HG03342 (cell line): ENCODE data around the gene BLOC1S3.

ENCODE experiments used
- ATAC-seq: cut with Tn5 transposase; IDR thresholded peaks from one replicate; pipeline ENCODE4 v1.9.1; 2021; ENCODE audit warnings: mild to moderate bottlenecking, moderate library complexity; ENCODE audit not compliant: unreplicated experiment

Gene BLOC1S3

DNA sequence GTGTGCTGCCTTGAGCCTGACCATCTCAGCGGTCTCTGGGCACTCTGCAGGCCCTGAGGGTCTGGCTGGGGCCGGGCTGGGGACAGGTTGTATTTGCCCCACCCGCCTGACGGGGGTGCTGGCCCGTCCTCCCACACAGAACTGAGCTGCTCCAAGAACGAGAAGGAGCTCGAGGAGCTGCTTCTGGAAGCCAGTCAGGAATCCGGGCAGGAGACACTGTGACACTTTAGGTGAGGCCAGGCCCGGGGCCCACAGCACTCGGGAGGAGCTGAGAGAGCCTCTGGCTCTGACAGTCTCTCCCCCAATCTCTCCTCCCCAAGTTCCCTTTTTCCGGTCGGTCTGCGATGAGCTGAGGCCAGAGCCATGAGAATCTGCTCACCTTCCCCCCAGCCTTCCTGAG lies 32.3 kb upstream of the BLOC1S3 start:
- no peak for ATAC-seq

DNA sequence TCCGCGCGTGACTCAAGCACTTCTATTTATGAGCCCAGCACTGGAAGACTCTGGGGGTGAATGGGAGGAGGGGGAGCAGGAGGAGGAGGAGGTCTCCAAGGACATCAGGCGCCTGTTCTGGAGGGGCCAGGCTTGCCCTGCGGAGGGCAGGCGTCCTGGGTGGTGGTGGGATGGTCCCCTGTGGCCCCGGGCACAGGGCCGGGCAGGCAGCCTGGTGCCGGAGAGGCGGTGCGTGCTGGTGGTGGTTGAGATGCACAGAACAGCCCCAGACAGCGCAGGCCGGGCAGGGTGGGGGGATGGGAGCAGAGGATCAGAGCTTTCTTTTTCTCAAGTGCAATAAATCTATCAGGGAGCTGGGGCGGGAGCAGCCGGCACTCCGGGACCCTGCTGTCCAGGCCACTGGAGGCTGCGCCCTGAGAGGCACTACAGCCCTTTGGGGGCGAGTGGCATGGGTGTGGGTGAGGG lies 31.8 kb upstream of the BLOC1S3 start:
- no peak for ATAC-seq

DNA sequence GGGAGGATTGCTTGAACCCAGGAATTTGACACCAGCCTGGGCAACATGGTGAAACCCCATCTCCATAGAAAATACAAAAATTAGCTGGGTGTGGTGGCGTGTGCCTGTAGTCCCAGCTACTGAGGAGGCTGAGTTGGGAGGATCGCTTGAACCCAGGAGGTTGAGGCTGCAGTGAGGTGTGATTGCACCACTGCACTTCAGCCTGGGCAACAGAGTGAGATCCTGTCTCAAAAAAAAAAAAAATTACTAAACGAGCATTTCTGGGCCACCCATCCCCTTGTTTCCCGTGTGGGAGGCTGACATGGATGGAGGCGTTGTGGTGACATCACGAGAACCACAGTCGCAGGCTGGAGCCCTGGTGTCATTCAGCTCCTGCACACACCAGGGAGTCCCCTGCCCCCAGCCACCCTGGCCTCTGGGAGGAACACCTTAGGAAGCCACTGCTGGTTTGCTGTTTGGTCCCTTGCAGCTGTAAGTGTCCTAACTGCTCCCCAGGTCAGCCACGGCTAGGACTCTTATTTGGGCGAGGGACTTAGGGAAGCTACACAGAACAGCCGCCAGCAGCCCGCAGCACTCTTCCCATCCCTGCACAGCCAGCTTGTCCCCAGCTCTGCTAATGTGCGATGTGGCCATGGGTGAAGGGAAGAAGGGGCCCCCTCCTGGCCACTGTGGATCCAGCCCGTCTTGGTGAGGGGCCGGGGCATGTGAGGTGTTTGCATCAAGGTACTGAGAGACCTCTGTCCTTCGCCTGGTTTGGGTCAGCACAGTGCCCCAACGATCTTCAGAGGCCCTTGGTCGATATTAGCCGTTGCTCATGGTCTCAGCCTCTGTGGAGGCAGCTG lies 30.5 kb upstream of the BLOC1S3 start:
- no peak for ATAC-seq

GRCh38 chr19:45149129-45149528 lies 29.5 kb upstream of the BLOC1S3 start:
- no peak for ATAC-seq

- ATAC-seq, result no peak
These were observed 28.4 kb upstream of the BLOC1S3 start for GRCh38 chr19:45150180-45150579.

DNA sequence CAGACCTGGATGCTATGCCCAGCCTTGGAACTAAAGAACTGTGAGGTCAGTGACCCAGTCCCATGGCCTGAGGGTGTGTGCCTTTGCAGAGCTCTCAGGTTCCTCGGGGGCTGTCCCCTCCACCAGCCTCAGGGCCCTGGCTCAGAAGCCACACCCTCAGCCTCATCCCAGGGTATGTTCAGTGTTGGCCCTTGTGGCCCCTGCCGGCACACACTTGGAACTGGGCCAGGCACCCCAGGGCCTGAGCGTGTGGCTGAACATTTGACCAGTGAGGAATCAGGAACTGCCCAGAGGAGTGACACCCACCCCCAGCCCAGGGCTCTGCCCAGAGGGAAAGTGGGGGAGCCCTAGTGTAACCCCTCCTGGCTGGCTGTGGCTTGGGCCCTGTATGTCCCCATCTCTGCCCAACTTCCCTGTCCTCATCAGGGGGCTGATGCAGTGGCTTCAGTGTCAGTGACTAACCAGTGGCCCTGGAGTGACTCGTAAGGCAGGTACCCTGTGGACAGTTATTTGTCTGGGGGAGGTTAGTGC lies 27.8 kb upstream of the BLOC1S3 start:
- ATAC-seq, result no peak

DNA sequence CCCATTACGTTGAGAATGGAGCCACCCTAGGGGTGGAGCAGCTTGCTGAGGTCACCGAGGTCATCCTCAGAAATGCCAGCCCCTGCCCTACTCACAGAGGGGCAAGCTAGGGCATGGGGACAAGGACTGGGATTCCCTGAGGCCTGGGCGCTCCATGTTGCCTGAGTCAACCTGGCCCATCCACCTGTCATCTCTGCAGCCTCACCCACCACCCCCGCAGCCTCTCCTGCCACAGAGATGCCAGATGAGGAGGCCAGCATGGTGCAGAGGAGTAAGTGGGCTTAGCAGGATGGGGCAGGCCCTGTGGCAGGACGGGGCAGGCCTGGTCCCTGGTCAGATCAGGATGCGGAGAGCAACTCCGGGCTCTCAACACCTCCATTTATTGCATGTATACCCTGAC lies 27.3 kb upstream of the BLOC1S3 start:
- ATAC-seq, result no peak

DNA sequence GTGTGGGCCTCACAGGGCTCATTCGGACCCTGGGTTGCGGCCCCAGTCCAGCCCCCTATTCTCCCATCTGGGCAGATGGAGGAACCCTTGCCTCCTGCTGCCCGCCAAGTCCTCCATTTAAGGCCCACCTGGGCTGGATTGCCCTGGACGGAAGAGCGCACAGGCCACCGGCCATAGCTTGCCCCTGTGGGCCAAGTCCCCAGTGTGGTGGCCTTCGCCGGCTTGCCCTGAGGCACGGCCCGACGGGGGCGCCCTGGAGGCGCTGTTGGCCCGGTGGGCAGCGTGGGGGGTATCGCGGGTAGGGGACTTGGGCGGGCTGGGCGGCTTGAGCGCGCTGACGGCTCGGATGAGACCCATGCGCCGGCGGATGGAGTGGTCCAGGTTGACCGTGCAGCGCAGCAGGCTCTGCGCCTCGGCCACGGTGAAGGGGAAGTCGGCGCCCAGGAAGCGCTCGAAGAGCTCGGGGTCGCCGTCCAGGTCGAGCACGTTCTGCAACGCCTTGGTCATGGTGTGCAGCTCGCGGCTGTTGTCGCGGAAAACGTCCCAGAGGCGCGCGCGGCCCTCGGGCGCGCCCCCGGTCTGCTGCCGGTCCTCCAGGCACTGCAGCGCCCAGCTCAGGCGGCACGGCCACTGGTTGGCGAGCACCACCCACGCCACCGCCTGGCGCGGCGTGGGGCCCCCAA lies 26.6 kb upstream of the BLOC1S3 start:
- no peak for ATAC-seq

DNA sequence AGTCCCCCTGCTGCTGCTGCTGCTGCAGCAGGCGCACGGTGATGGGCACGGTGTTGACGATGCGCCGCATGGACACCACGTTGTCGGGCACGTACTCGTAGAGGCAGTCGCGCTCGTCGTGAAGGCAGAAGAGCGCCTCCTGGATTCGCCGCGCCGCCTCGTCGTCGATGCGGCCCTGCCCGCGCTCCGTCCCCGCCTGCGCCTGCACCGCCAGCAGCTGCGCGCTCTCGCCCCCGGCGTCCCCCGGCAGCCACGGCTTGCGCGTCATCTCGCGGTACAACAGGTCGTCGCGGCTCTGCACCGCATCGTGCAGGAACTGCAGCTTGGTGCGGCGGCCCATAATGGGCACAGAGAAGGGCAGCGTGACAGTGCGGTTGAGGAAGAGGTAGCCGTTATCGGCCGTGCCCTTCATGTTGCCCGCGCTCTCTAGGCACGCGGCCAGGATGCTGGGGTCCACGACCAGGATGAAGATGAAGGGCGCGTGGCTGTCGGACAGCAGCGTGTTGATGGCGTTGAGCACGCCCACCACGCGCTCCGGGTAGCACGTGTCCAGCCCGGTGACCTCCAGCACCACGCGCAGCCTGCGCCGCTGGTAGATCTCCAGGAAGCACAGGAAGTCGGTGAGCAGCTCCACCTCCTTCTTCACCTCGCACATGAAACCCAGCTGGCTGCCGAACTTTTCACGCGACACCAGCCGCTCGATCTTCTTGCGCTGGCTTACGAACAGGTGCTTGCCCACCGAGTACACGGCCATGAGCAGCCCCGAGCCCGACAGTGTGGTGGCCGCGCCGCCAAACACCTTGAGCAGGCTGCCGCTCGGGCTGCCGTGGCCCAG lies 25.9 kb upstream of the BLOC1S3 start:
- ATAC-seq, result no peak

- no peak for ATAC-seq
These were observed 25.1 kb upstream of the BLOC1S3 start for GRCh38 chr19:45153339-45154063.

GRCh38 chr19:45154064-45154827 lies 24.3 kb upstream of the BLOC1S3 start:
- no peak for ATAC-seq

GRCh38 chr19:45156011-45156630 lies 22.5 kb upstream of the BLOC1S3 start:
- no peak for ATAC-seq

DNA sequence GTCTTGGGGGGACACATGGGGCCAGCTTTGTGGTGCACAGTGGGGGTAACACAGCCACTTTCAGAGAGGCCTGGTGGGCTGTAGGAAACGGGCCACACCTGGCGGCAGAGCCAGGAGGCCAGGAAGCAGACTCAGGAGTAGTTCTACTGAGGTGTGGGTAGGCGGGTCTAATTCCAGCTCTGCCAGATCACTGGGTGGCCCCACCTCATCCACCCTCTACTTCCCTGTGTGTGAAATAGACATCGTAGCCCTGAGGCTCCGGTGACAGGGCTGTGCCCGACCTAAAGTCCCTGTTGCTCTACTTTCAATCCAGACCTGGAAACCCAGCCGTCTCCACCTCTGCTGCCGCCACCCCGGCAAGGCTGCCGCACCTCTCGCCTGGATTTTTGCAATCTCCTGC lies 21.8 kb upstream of the BLOC1S3 start:
- ATAC-seq, result no peak

- ATAC-seq, result no peak
These were observed 19.9 kb upstream of the BLOC1S3 start for GRCh38 chr19:45158503-45159209.

DNA sequence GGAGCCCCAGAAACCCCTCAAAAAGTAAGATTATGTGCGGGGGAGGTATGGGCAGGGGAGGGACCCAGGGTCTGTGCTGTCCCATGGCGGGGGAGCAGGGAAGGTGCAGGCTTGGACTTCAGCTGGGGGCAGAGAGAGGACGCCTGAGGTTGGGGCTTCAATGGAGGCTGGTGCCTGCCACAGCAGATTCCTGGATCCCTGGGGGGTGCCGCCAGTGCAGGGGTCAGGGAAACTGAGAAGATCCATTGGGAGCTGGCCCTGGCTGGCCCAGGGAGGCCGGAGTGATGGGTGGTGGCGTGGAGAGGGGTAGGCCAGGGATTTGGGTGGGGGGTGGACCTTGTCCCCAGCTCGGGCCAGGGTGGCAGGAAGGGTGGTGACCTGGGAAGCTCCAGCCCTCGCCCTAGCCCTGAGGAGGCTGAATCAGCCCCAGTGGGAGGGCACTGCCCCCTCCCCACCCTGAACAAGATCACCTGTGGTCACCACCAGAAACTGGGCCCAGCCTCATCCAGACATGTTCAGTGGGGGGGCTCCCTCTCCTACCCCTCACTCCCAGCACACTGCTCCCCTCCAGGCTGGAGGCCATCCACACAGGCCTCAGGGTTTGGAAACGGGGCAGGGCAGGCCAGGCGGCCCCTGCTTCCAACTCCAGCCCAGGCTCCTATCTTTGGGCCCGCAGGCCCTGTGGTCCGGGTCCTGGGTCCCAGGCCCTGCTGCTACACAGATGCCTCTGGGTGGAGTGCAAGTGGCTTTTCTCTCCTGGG lies 19.2 kb upstream of the BLOC1S3 start:
- no peak for ATAC-seq

DNA sequence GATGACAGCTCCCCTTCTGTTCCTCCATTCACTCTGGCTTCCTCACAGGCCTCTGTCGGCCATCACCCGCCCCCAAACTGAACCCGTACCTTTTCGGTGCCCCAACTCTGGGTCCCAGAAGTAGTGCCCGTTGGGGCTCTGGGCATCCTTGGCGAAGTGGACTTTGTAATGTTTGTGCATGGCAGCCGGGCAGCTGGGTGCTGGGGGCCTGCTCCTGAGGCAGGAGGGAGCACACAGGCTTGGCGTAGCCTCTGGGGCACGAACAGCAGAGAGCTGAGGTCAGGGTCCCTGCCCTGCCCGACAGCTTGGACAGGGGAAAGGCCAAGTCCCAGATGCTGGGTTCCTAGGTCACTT lies 18.6 kb upstream of the BLOC1S3 start:
- no peak for ATAC-seq

GRCh38 chr19:45160870-45161737 lies 17.5 kb upstream of the BLOC1S3 start, which contains the start of gene NKPD1:
Gene NKPD1, minus strand, starts transcription at chr19:45160982. Its CDS starts 832 bp downstream, at chr19:45160150.
- ATAC-seq, result no peak
